HG02763 (cell line): Measurements from ENCODE around the gene FUOM.
A peak's percentile ranks its signal among the peaks of the same experiment; 100 is the strongest.
"Not testable (repeated sequence)": the region's sequence is repeated elsewhere in the genome, so short reads cannot be mapped to it uniquely, and the experiment has no call there.

Experiments
- ATAC-seq: cut with Tn5 transposase; IDR thresholded peaks from one replicate; pipeline ENCODE4 v1.9.1; 2021; ENCODE audit warnings: mild to moderate bottlenecking, moderate library complexity; ENCODE audit not compliant: unreplicated experiment

The FUOM gene

GRCh38 chr10:133388973-133389818 lies 31.4 kb upstream of the FUOM start:
- ATAC-seq = peak; percentile 76

- ATAC-seq = no peak
Measured at GRCh38 chr10:133388236-133388972, 30.6 kb upstream of the FUOM start.

- ATAC-seq = not testable (repeated sequence)
Measured at GRCh38 chr10:133386951-133387350, 29.1 kb upstream of the FUOM start.

GRCh38 chr10:133385214-133385613 lies 27.4 kb upstream of the FUOM start:
- no peak for ATAC-seq

- no peak for ATAC-seq
Measured at GRCh38 chr10:133384071-133384470, 26.3 kb upstream of the FUOM start.

GRCh38 chr10:133383551-133383950 lies 25.7 kb upstream of the FUOM start:
- no peak for ATAC-seq

GRCh38 chr10:133381036-133381435 lies 23.2 kb upstream of the FUOM start:
- ATAC-seq = no peak

GRCh38 chr10:133379801-133380666 lies 22.2 kb upstream of the FUOM start:
- ATAC-seq = no peak

- peak; percentile 49 for ATAC-seq
Measured at GRCh38 chr10:133379152-133379800, 21.5 kb upstream of the FUOM start, which contains the start of gene PAOX. PAOX (plus strand) TSS chr10:133379262; CDS start chr10:133379317, 55 bp downstream.

- peak; percentile 43 for ATAC-seq
Measured at GRCh38 chr10:133378251-133379096, 20.7 kb upstream of the FUOM start.

GRCh38 chr10:133377818-133378250 lies 20.0 kb upstream of the FUOM start:
- ATAC-seq = no peak

- ATAC-seq = no peak
Measured at GRCh38 chr10:133377025-133377817, 19.4 kb upstream of the FUOM start.

GRCh38 chr10:133376183-133376582 lies 18.4 kb upstream of the FUOM start:
- ATAC-seq = not testable (repeated sequence)

GRCh38 chr10:133375357-133376115 lies 17.7 kb upstream of the FUOM start:
- ATAC-seq = no peak

GRCh38 chr10:133373174-133374090 lies 15.6 kb upstream of the FUOM start, which contains the start of gene ECHS1:
ECHS1 (minus strand) TSS chr10:133373354; CDS start chr10:133373333, 21 bp downstream.
- peak; percentile 93 for ATAC-seq

GRCh38 chr10:133372507-133372906 lies 14.7 kb upstream of the FUOM start:
- no peak for ATAC-seq
